Measurements from ENCODE around the gene SSTR3.

- TF ChIP-seq CTCF (IDR thresholded peaks at IDR 0.05; ENCODE audit: low read depth, low read length, poor library complexity, severe bottlenecking): no peak
- TF ChIP-seq EZH2phosphoT487 (IDR thresholded peaks at IDR 0.05; ENCODE audit: borderline replicate concordance, low read length): no peak
These were observed 13.8 kb upstream of the SSTR3 start for GRCh38 chr22:37226087-37226486.

Measured in DOHH2 (cell line).